ENCODE measurements around the gene RPS2. TPM values are rescaled to one million over a fixed set of nuclear protein-coding genes. Genes with fewer than 3 reads are reported as not detected.

The RPS2 gene
- total and polyA plus RNA-seq, 2 donors (not counting 1 experiment from before 2014, with no cell fraction given): 3,261 to 6,138 TPM

GRCh38 chr16:1919327-1919998 is 45.2 kb downstream of the RPS2 start:
- no peak overlapping the region for H3K9ac ChIP-seq (ENCODE audit: low read length)
- TF ChIP-seq, protein P1, sequence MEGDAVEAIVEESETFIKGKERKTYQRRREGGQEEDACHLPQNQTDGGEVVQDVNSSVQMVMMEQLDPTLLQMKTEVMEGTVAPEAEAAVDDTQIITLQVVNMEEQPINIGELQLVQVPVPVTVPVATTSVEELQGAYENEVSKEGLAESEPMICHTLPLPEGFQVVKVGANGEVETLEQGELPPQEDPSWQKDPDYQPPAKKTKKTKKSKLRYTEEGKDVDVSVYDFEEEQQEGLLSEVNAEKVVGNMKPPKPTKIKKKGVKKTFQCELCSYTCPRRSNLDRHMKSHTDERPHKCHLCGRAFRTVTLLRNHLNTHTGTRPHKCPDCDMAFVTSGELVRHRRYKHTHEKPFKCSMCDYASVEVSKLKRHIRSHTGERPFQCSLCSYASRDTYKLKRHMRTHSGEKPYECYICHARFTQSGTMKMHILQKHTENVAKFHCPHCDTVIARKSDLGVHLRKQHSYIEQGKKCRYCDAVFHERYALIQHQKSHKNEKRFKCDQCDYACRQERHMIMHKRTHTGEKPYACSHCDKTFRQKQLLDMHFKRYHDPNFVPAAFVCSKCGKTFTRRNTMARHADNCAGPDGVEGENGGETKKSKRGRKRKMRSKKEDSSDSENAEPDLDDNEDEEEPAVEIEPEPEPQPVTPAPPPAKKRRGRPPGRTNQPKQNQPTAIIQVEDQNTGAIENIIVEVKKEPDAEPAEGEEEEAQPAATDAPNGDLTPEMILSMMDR (IDR thresholded peaks at IDR 0.05): no peak
- TF ChIP-seq EZH2 (IDR thresholded peaks at IDR 0.05; ENCODE audit: borderline replicate concordance, insufficient read depth, low read depth, low read length, poor library complexity, severe bottlenecking): no peak
- H3K4me1 ChIP-seq (ENCODE audit: control insufficient read depth in 2 of 2, insufficient read depth in 2 of 2, low read length in 2 of 2): peaks cover 4 to 5% of the 10 kb centered on the region in 2 donors
- H3K79me2 ChIP-seq (ENCODE audit: control insufficient read depth, insufficient read depth, low read length): no peaks in the 10 kb centered on the region
- no peak overlapping the region for H3K27ac ChIP-seq (ENCODE audit: low read length in 2 of 2)
- intact Hi-C loops (cut with micrococcal nuclease): no loop called here
- H2AFZ ChIP-seq (ENCODE audit: insufficient read depth, low read depth, low read length, poor library complexity, severe bottlenecking): no peak overlapping the region
- Mint-ChIP-seq H3K27ac (no peak overlapping the region), H3K4me1 (peaks cover 4% of the 10 kb centered on the region), H3K9me3 (ENCODE audit: insufficient read depth) (no peaks in the 10 kb centered on the region), H3K4me3 (no peak overlapping the region), H3K27me3 (peaks cover 46% of the 10 kb centered on the region)
- peaks cover 0 to 6% (median 0%) of the 10 kb centered on the region in 3 donors for H3K9me3 ChIP-seq (ENCODE audit: control extremely low read depth in 1 of 3, control insufficient read depth in 2 of 3, insufficient read depth in 1 of 3, low read length in 2 of 3)
- ChIA-PET POLR2A (no interaction called here), CTCF (no interaction called here)
- H3K36me3 ChIP-seq (replicated peaks in 1 of 2; ENCODE audit: control extremely low read depth in 1 of 2, control insufficient read depth in 1 of 2, extremely low read depth in 1 of 2, insufficient read depth in 2 of 2, low read length in 1 of 2): no peaks in the 10 kb centered on the region
- WGBS (ENCODE audit: insufficient coverage): 40% methylated on average over 30 of the region's 30 CpGs
- peaks cover 0 to 72% (median 20%) of the 10 kb centered on the region in 4 experiments for H3K27me3 ChIP-seq (replicated peaks in 1 of 4; ENCODE audit: control extremely low read depth in 1 of 4, control insufficient read depth in 3 of 4, insufficient read depth in 4 of 4, low read length in 3 of 4)
- no peaks in the 10 kb centered on the region for H4K20me1 ChIP-seq (ENCODE audit: control insufficient read depth, insufficient read depth, low read length, poor library complexity, severe bottlenecking)
- no peak for DNase-seq
- ATAC-seq (ENCODE audit: low read depth): no peak
- H3K4me2 ChIP-seq (replicated peaks; ENCODE audit: low read depth, low read length, poor library complexity, severe bottlenecking): no peak overlapping the region
- no peak overlapping the region for H3K4me3 ChIP-seq (ENCODE audit: control extremely low read depth in 1 of 5, extremely low read depth in 1 of 5, insufficient read depth in 1 of 5, low read depth in 2 of 5, low read length in 4 of 5)
